GM19438 (cell line): ENCODE results near the gene ZNF222.
A peak's percentile ranks its signal among the peaks of the same experiment; 100 is the strongest.

Experiments
- ATAC-seq: cut with Tn5 transposase; IDR thresholded peaks from one replicate; pipeline ENCODE4 v1.9.1; 2021; ENCODE audit warnings: low read depth; ENCODE audit not compliant: unreplicated experiment

The ZNF222 gene

GRCh38 chr19:44025217-44025936, at the start of gene ZNF222:
TSS of gene ZNF222 (plus strand) at chr19:44025379. CDS start at chr19:44025437, 58 bp downstream.
- peak; percentile 94 for ATAC-seq

- no peak for ATAC-seq
Measured at GRCh38 chr19:43976732-43977131, 48.4 kb upstream of the ZNF222 start.

DNA sequence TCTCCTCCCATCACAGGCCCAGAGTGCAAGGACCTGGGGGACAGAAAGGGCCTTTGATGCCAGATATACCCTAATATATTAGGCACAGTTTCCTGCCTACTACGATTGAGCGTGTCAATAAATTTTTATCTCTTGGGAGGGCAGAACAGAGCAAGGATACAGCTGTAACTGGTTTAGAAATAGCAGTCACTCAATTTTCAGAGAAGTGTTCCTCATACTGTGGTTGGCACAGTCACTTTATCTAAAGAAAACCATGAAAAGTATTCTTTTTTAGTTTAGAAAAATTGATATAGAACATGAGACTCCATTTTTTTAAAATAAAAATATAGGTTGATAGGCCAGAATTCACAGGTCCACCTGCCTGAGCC, 41.7 kb upstream of the ZNF222 start:
- ATAC-seq: no peak

DNA sequence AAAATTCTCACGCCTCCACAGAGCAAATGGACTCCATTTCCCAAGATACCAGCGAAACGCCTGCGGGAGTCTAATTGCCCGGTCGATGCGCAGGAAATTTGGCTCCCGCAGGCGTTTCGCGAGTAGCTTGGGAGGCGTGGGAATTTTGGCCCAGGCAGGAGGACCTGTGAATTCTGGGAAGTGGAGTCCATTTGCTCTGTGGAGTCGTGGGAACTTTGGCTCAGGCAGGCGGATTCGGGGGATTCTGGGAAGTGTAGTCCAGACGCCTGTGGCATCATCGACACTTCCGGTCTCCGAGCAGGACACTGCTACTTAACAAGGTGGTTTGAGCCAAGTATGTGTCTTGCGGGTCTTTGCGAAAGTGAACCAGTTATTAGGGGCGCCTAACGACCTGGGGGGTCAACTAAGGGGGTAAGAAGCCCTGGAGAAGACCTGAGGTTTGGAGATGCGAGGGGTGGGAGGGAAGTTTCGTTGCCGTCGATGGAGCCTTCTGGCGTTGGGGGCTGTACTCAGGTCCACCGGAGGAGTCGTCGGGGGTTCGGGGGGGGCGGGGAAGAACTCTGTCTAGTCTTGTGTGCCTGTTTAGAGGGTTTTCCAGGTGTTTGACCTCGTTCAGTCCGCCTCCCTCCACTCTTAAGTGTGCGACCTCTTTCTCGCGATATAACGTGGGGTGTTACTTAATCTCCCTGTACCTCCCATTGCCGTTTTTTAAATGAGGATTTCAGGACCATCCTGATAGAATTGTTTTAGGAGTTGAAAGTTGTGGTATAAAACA, 41.1 kb upstream of the ZNF222 start, which contains the start of gene ZNF155:
TSS of gene ZNF155 (plus strand) at position 277 of the 775 bp plus-strand sequence. CDS start 4,356 bp downstream, outside the sequence.
- ATAC-seq: peak; percentile 91

DNA sequence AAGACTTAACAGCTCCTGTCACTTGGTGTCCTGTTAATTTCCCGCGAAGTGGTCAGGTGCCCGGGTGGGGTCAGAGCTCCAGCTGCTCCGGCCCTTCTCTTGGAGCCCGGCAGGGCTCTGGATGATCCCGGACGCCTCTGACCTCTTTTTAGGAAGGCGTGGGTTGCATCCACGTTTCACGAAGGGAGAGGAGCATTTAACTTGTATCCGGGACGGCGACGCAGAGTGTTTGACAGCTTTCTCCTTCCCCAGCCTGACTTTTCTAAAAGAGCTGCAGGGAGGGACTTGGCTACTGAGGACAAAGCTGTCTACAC, 40.5 kb upstream of the ZNF222 start:
- no peak for ATAC-seq

DNA sequence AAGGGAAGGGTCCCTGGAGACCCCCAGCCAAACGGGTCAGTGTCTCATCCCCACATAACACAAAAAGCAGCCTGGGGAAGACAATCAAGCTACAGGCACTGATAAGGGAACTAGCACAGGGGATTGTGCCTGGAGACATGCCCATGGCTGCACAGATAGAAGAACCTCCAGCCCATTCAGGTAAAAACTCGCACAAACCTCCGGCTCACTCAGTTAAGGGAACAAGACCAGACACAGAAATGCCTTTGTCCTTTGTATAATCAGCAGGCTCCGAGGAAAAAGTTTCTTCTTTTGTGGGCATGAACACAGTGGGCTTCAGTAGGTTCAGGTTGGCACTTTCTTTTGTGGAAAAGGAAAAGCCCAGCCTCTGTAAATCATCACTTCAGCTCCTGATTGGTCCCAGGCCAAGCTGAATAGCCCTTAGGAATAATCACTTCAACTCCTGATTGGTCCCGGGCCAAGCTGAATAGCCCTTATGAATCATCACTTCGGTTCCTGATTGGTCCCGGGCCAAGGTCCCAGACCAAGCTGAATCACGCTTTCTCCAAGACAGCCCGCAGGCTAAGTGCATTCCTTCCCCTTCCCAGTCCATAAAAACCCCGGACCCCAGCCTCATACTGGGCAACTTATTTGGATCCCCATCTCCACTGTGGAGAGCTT, 27.4 kb upstream of the ZNF222 start:
- ATAC-seq: no peak

DNA sequence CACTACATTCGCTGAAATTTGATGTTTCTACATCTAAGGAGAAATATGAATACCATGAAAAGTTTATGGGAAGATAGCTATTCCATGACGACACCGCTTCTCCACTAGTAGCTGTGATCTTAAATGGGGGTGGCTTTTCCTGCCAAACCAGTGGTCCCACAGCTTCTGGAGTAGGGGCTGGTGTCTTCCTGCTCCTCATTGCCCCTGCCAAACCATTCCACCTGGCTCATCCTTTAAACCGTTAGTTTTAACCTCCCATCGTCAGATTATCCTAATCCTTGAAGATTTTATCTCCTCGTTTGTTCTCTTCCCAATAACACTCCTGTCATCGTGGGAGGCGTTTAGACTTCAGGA, 23.0 kb upstream of the ZNF222 start:
- ATAC-seq: no peak

GRCh38 chr19:44002566-44003460, 22.4 kb upstream of the ZNF222 start, which contains the start of gene ZNF230:
TSS of gene ZNF230 (plus strand) at chr19:44002957. CDS start at chr19:44007079, 4,122 bp downstream.
- peak; percentile 84 for ATAC-seq

- ATAC-seq: peak; percentile 3
Measured at GRCh38 chr19:44003461-44004009, 21.6 kb upstream of the ZNF222 start.

GRCh38 chr19:44005973-44006372, 19.2 kb upstream of the ZNF222 start:
- ATAC-seq: no peak

GRCh38 chr19:44007473-44007872, 17.7 kb upstream of the ZNF222 start:
- no peak for ATAC-seq

GRCh38 chr19:44010468-44010867, 14.7 kb upstream of the ZNF222 start:
- ATAC-seq: no peak

DNA sequence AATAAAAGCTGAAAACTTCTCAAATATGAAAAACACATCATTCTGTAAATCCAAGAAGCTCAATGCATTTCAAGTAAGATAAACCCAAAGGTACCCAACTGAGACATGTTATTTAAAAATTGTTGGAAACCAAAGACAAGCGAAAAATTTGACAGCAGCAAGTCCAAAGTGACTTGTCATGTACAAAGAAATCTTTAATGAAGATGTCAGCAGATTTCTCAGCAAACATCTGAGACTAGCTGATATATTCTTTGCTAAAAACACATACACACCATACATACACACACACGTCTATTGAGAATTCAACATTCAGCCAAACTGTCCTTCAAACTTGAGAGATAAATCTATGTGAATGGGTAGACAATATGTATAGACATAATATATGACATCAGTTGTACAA, 5.7 kb upstream of the ZNF222 start:
- no peak for ATAC-seq

GRCh38 chr19:44021221-44021620, 4.0 kb upstream of the ZNF222 start:
- no peak for ATAC-seq

DNA sequence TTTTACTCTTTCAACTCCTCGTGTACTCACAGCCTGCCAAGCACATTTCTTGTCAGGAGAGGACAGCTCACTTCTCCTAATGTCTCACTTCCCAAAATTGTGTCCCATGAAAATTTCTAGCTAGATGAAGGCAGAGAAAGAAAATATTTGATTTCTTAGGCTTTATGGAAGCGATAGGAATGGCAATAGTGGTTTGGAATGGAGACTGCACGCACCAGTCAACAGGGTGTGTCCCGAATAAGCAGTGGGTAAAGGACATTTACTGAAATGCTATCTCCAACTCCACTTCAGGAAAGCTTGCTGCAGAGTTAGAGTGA, 321 bp upstream of the ZNF222 start:
- no peak for ATAC-seq

- ATAC-seq: no peak
Measured at GRCh38 chr19:44026622-44027021, 1.4 kb downstream of the ZNF222 start.

GRCh38 chr19:44032001-44032610, 6.9 kb downstream of the ZNF222 start:
- no peak for ATAC-seq

GRCh38 chr19:44042147-44042546, 17.0 kb downstream of the ZNF222 start:
- ATAC-seq: no peak

DNA sequence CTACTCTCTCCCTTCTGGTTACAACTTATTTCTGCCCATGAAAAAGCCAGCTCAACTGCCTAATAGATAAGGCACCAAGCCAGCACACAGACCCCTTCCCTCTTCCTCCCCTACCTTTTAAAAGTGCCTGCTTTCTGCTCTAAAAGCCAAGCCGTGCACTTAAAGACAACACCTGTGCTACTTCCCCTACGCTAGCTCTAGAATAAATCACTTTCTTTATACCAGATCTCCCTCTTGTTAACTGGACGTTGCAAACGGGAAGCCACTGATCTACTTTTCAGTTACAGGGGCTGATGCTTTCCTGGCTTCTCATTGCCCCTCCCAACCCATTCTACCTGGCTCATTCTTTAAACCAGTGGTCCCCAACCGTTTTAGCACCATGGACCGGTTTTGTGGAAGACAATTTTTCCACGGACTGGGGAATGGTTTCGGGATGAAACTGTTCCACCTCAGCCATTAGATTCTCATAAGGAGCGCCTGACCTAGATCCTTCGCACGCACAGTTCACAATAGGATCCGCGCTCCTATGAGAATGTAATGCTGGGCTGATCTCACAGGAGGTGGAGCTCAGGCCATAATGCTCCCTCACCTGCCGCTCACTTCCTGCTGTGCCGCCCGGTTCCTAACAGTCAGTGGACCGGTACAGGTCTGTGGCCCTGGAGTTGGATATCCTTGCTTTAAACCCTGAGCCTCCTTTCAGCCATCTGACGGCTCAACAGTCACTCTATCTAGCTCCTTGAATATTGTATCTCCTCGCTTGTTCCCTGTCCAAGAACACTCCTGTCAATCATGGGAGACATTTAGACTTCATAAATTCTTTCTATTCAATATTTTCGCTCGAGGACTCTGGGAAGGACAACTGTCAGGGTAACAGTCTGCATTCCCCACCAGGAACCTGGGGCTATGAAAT, 25.8 kb downstream of the ZNF222 start:
- ATAC-seq: no peak
